Neural cell (in vitro differentiated cells): ENCODE data around the gene GLE1.
A peak's percentile ranks its signal among the peaks of the same experiment; 100 is the strongest.

ENCODE experiments used
- EP300 ChIP-seq: fragments of 450-650 bp; conservative IDR thresholded peaks from 2 replicates; pipeline ENCODE4 v1.6.1; 2014; ENCODE audit warnings: antibody characterized with exemption, mild to moderate bottlenecking, moderate library complexity; ENCODE audit not compliant: poor library complexity, severe bottlenecking
- EZH2 ChIP-seq: fragments of 200-600, 300-800 bp; shearing (Covaris generic), sonication (generic); IDR thresholded peaks from 2 replicates; pipeline ENCODE4 v1.6.1; 2014; ENCODE audit warnings: antibody characterized with exemption, low read length, borderline replicate concordance, mild to moderate bottlenecking; ENCODE audit not compliant: insufficient read depth, poor library complexity, severe bottlenecking
- POLR2AphosphoS5 ChIP-seq: IDR thresholded peaks from 2 replicates; pipeline ENCODE4 v1.6.1; 2012
- TAF1 ChIP-seq: IDR thresholded peaks from 2 replicates; pipeline ENCODE4 v1.6.1; 2012; ENCODE audit warnings: low read depth
- TF ChIP-seq, protein P1 (sequence below): fragments of 450-650 bp; IDR thresholded peaks from 2 replicates; pipeline ENCODE4 v1.5.1; 2014; ENCODE audit warnings: antibody characterized with exemption, mild to moderate bottlenecking, moderate library complexity; ENCODE audit not compliant: poor library complexity, severe bottlenecking
- TF ChIP-seq, protein P2 (sequence below): IDR thresholded peaks from 2 replicates; pipeline ENCODE4 v1.6.1; 2012; ENCODE audit warnings: borderline replicate concordance

DNA sequence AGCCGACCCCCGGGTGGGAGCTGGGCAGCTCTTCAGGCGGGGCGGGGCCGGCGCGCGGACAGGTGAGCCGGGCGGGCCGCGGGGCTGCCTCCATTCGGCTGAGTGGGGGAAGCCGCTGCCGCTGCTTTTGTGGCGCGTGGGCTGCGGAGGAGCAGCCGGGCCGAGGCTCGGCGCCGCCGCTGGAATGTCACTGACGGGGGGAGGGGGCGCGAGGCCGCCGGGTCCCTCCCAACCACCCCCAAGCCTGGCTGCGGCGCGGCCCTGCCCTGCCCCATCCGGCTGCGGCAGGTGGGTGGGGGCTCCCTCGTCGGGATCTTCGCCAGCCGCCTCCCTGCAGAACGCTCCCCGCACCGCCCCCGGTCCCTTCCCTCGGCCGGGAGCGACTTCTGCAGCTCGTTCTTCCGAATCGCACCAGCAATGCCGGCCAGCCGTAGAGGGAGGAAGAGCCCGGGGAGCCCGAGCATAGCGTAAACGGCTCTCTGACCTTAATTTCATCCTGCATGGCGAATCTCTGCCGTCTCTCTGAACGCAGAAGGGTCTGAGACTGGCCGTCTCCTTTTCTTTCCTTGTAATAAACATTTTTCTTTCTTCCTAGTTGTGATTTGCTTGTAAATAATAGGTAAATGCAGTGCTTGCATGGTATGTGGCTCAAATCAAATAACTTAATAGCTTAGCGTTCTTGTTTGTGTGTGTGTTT, 48.4 kb downstream of the GLE1 start:
- TF ChIP-seq, protein P1, sequence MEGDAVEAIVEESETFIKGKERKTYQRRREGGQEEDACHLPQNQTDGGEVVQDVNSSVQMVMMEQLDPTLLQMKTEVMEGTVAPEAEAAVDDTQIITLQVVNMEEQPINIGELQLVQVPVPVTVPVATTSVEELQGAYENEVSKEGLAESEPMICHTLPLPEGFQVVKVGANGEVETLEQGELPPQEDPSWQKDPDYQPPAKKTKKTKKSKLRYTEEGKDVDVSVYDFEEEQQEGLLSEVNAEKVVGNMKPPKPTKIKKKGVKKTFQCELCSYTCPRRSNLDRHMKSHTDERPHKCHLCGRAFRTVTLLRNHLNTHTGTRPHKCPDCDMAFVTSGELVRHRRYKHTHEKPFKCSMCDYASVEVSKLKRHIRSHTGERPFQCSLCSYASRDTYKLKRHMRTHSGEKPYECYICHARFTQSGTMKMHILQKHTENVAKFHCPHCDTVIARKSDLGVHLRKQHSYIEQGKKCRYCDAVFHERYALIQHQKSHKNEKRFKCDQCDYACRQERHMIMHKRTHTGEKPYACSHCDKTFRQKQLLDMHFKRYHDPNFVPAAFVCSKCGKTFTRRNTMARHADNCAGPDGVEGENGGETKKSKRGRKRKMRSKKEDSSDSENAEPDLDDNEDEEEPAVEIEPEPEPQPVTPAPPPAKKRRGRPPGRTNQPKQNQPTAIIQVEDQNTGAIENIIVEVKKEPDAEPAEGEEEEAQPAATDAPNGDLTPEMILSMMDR, result no peak
- TF ChIP-seq TAF1, result no peak
- TF ChIP-seq EP300, result peak; percentile 1
- no peak for TF ChIP-seq POLR2AphosphoS5
- TF ChIP-seq, protein P2, sequence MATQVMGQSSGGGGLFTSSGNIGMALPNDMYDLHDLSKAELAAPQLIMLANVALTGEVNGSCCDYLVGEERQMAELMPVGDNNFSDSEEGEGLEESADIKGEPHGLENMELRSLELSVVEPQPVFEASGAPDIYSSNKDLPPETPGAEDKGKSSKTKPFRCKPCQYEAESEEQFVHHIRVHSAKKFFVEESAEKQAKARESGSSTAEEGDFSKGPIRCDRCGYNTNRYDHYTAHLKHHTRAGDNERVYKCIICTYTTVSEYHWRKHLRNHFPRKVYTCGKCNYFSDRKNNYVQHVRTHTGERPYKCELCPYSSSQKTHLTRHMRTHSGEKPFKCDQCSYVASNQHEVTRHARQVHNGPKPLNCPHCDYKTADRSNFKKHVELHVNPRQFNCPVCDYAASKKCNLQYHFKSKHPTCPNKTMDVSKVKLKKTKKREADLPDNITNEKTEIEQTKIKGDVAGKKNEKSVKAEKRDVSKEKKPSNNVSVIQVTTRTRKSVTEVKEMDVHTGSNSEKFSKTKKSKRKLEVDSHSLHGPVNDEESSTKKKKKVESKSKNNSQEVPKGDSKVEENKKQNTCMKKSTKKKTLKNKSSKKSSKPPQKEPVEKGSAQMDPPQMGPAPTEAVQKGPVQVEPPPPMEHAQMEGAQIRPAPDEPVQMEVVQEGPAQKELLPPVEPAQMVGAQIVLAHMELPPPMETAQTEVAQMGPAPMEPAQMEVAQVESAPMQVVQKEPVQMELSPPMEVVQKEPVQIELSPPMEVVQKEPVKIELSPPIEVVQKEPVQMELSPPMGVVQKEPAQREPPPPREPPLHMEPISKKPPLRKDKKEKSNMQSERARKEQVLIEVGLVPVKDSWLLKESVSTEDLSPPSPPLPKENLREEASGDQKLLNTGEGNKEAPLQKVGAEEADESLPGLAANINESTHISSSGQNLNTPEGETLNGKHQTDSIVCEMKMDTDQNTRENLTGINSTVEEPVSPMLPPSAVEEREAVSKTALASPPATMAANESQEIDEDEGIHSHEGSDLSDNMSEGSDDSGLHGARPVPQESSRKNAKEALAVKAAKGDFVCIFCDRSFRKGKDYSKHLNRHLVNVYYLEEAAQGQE, result no peak
- TF ChIP-seq EZH2, result no peak
